ENCODE data around the gene CDH23. TPM values are rescaled to one million over a fixed set of nuclear protein-coding genes. Genes with fewer than 3 reads are reported as not detected.
A peak's percentile ranks its signal among the peaks of the same experiment; 100 is the strongest.

The CDH23 gene
- total RNA-seq, 3 donors from 2014 or later, result 1.8 to 3.6 (median 3.0) TPM

GRCh38 chr10:71453186-71453585 is 56.5 kb downstream of the CDH23 start:
- DNase-seq (no peak), ATAC-seq (no peak)
- no peak overlapping the region for H3K4me3 ChIP-seq
- H3K9me3 ChIP-seq, result no peaks in the 10 kb centered on the region
- H3K4me1 ChIP-seq (ENCODE audit: low read depth), result no peaks in the 10 kb centered on the region
- no peaks in the 10 kb centered on the region for H3K36me3 ChIP-seq (ENCODE audit: low read depth)
- intact Hi-C loops (cut with DNase I, micrococcal nuclease), result no loop called here
- no peak for TF ChIP-seq CTCF (IDR thresholded peaks at IDR 0.05)

- intact Hi-C loops (cut with DNase I, micrococcal nuclease), result no loop called here
- TF ChIP-seq CTCF (IDR thresholded peaks at IDR 0.05), result no peak
- DNase-seq, result no peak
- ATAC-seq, result no peak
- H3K36me3 ChIP-seq (ENCODE audit: low read depth), result no peaks in the 10 kb centered on the region
- H3K4me1 ChIP-seq (ENCODE audit: low read depth), result no peaks in the 10 kb centered on the region
- H3K4me3 ChIP-seq, result no peak overlapping the region
- no peaks in the 10 kb centered on the region for H3K9me3 ChIP-seq
Measured at GRCh38 chr10:71454347-71454746, 57.6 kb downstream of the CDH23 start.

- Histone ChIP-seq H3K9me3 (no peaks in the 10 kb centered on the region), H3K36me3 (ENCODE audit: low read depth) (no peaks in the 10 kb centered on the region), H3K4me1 (ENCODE audit: low read depth) (no peaks in the 10 kb centered on the region), H3K4me3 (no peak overlapping the region)
- DNase-seq, result no peak
- TF ChIP-seq CTCF (IDR thresholded peaks at IDR 0.05), result no peak
- no peak for ATAC-seq
- intact Hi-C loops (cut with DNase I, micrococcal nuclease), result no loop called here
Measured at GRCh38 chr10:71455035-71455434, 58.3 kb downstream of the CDH23 start.

GRCh38 chr10:71456631-71457030 is 59.9 kb downstream of the CDH23 start:
- intact Hi-C loops (cut with DNase I, micrococcal nuclease), result no loop called here
- no peak for DNase-seq
- Histone ChIP-seq H3K4me1 (ENCODE audit: low read depth) (no peaks in the 10 kb centered on the region), H3K9me3 (no peaks in the 10 kb centered on the region), H3K4me3 (no peak overlapping the region), H3K36me3 (ENCODE audit: low read depth) (no peaks in the 10 kb centered on the region)
- TF ChIP-seq CTCF (IDR thresholded peaks at IDR 0.05), result no peak
- ATAC-seq, result no peak

- DNase-seq (peak in 1 of 3 donors; percentile 17), ATAC-seq (no peak)
- Histone ChIP-seq H3K4me3 (no peak overlapping the region), H3K36me3 (ENCODE audit: low read depth) (no peaks in the 10 kb centered on the region), H3K9me3 (no peaks in the 10 kb centered on the region), H3K4me1 (ENCODE audit: low read depth) (no peaks in the 10 kb centered on the region)
- intact Hi-C loops (cut with DNase I, micrococcal nuclease), result no loop called here
- no peak for TF ChIP-seq CTCF (IDR thresholded peaks at IDR 0.05)
Measured at GRCh38 chr10:71457908-71458307, 61.2 kb downstream of the CDH23 start.

- DNase-seq (no peak), ATAC-seq (no peak)
- no peaks in the 10 kb centered on the region for H3K4me1 ChIP-seq (ENCODE audit: low read depth)
- TF ChIP-seq CTCF (IDR thresholded peaks at IDR 0.05), result no peak
- intact Hi-C loops (cut with DNase I, micrococcal nuclease), result no loop called here
- H3K36me3 ChIP-seq (ENCODE audit: low read depth), result no peaks in the 10 kb centered on the region
- H3K9me3 ChIP-seq, result no peaks in the 10 kb centered on the region
- no peak overlapping the region for H3K4me3 ChIP-seq
Measured at GRCh38 chr10:71458387-71458786, 61.7 kb downstream of the CDH23 start.
